ACHN (cell line): ENCODE measurements around the gene WDFY3.
"Not testable (repeated sequence)": the region's sequence is repeated elsewhere in the genome, so short reads cannot be mapped to it uniquely, and the experiment has no call there.

Source experiments
- DNase-seq: peaks from one replicate; pipeline ENCODE4 v3.0.0-alpha.2; 2015
- in situ Hi-C: cut with HindIII; loops from 2 replicates; pipeline ENCODE4 v1.10.0; 2017; ENCODE audit warnings: low sequenced_read_pairs, low pct_ligation_motif_present, low pct_unique_long_range_greater_than_20kb

Gene WDFY3

GRCh38 chr4:84673475-84674240 is 292.8 kb downstream of the WDFY3 start:
- peak; percentile 75 for DNase-seq
- in situ Hi-C loops, result no loop called here

DNA sequence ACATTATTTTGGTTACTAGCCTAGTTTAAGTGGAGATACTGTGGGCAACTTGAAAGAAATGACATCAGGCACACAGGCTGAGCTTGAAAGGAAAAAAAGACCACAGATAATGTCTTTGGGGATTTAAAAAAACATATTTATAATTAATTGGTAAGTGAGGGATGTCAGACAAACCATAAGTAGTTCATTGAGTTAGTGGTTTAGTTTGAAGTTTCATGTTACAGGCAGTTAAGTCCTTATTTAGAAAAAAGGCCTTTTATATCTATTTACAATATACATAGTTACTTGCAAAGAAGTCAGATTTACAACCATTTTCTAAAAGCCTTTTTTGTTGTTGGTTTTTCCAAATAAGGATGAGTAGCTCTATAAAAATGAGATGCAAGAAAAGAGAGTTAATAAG is 294.3 kb downstream of the WDFY3 start:
- DNase-seq, result no peak

DNA sequence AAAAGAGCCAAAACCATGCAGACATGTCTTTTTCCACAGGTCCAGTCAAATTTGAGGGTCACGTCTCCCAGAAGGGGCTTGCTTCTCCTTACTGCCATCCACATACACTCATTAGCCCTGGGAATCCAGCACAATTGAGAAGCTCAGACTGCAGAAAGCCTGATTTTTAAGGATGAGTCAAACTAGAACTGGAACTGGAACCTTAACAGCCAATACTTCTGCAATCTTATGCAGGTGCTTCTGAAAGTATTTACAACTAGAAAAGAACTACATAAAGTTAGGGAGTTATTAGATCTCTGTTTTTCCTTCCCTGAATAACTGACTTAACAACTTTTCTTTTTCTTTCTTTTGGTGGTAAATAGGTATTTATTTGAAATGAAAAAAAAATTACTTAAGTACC is 297.3 kb downstream of the WDFY3 start:
- DNase-seq, result no peak
- in situ Hi-C loops, result no loop called here

More for the DNA sequence above, 294.3 kb downstream of the WDFY3 start:
- in situ Hi-C loops, result no loop called here

DNA sequence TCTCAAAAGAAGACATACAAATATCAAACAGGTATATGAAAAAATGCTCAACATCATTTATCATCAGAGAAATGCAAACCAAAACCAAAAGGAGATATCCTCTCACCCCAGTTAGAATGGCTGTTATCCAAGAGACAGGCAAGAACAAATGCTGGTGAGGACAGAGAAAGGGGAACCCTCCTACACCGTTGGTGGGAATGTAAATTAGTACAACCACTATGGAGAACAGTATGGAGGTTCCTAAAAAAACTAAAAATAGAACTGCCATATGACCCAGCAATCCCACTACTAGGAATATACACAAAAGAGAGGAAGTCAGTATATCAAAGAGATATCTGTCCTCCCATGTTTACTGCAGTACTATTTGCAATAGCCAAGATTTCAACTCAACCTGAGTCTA is 300.1 kb downstream of the WDFY3 start:
- DNase-seq, result no peak
- in situ Hi-C loops, result no loop called here

DNA sequence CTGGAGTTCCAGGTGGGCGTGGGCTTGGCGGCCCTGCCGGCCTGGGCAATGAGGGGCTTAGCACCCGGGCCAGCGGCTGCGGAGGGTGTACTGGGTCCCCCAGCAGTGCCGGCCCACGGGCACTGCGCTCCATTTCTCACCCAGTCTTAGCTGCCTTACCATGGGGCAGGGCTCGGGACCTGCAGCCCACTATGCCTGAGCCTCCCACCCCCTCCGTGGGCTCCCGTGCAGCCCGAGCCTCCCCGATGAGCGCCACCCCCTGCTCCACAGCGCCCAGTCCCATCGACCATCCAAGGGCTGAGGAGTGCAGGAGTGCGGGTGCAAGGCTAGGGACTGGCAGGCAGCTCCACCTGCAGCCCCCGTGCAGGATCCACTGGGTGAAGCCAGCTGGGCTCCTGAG is 301.7 kb downstream of the WDFY3 start:
- in situ Hi-C loops, DNase-seq: not testable (repeated sequence)

- in situ Hi-C loops, result no loop called here
- no peak for DNase-seq
Measured at GRCh38 chr4:84661191-84661939, 305.1 kb downstream of the WDFY3 start.

DNA sequence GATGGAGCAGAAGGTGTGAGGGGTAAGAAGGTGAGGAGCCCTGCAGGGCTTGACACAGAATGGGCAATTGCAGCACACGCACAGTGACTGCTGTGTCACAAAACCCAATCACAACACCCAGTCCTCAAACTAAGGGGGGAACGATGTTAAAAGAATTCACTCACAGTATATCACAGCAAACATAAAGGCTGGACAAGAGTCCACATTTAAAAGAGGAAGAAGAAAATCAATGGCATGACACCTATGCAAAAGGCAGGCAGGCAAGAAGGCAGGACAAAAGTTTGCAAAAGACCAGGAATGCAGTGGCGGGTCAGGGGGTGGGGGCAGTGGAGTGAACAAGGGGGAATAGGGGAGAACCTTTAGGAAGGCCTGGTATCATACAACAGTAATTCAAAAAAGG is 305.9 kb downstream of the WDFY3 start:
- in situ Hi-C loops, result no loop called here
- no peak for DNase-seq

- in situ Hi-C loops, result no loop called here
- DNase-seq, result no peak
Measured at GRCh38 chr4:84652478-84652877, 314.0 kb downstream of the WDFY3 start.

DNA sequence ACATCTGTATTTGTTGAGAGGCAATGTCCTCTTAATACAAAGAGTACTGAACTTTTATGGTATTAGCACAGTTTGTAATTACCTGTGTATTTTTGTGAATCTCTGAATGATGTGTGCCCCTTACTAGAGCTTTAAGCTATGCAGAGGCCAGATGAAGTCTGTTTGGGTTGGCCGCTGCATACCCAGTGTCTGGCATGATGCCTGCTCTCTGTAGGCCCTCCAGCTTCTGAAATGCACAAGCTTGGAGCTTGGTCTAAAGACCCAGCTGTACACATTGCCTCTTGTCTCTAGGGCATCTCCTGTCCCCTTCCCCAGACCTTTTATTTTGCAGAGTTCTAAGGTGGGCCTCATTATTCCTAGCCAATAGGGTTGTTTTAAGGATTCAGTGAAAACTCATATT is 315.0 kb downstream of the WDFY3 start:
- in situ Hi-C loops, result no loop called here
- DNase-seq, result no peak

DNA sequence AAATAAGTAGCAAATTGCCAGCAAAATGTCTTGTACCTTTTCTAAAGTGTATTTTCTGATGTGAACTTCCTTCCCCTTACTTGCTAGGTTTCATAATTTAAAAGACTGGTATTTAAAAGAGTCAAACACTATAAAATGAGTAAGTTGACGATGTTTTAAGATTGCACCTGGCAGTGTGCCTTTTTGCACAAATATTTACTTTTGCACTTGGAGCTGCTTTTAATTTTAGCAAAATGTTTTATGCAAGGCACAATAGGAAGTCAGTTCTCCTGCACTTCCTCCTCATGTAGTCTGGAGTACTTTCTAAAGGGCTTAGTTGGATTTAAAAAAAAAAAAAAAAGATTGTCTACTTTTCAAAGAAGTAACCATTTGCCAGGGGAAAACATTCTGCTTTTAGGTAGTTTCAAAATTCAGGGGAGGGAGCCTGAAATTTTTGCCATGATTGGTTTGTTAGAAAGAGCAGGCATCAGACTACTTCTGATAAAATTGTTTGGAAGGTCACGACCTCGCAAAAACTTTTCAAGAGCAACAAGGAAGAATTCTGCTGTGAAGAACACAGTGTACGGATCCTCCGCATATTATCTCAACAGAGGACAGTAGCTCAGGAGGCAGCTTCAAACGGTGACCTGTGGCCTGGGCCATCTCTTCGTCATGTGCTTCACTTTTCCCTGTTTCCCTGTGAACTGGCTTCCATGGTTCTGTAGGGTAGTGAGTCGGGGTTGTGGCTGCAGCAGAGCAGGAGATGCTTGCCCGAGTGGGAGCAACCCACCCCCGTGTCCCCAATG is 317.4 kb downstream of the WDFY3 start:
- in situ Hi-C loops, result no loop called here
- DNase-seq, result no peak

GRCh38 chr4:84648178-84648577 is 318.3 kb downstream of the WDFY3 start:
- DNase-seq, result no peak
- in situ Hi-C loops, result no loop called here

DNA sequence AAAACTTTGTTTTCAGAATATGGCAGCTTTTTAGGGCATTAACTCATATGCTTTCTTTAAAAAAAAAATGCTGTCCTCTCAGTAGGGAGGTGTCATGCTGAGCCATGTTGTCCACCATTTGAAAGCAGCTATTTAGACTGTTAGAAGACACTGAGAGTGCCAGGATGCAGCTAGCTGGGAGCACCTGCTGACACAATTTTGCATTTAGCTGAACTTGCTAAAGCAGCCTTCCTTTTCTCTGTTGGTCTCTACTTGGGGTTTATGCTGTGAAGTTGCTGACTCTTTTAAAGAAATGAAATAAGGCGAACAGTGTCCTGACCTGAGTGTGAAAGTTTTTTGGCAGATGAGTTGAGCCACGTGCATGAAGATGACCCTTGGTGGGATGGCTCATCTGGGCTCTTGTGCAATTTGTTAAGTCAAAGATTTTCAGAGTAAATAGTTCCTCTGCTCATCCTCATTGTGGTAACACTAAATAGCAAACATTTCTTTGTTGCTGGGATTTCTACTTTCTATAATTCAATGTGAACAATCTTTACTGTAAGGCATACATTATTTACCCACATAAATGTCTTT is 319.1 kb downstream of the WDFY3 start:
- no peak for DNase-seq
- in situ Hi-C loops, result no loop called here

- no peak for DNase-seq
- in situ Hi-C loops, result no loop called here
Measured at GRCh38 chr4:84644087-84644486, 322.4 kb downstream of the WDFY3 start.

GRCh38 chr4:84639145-84639544 is 327.3 kb downstream of the WDFY3 start:
- in situ Hi-C loops, result no loop called here
- no peak for DNase-seq

- DNase-seq, result no peak
- in situ Hi-C loops, result no loop called here
Measured at GRCh38 chr4:84638092-84638491, 328.4 kb downstream of the WDFY3 start.

- in situ Hi-C loops, result no loop called here
- no peak for DNase-seq
Measured at GRCh38 chr4:84634961-84635360, 331.5 kb downstream of the WDFY3 start.

GRCh38 chr4:84632092-84632491 is 334.4 kb downstream of the WDFY3 start:
- no peak for DNase-seq
- in situ Hi-C loops, result no loop called here

- no peak for DNase-seq
- in situ Hi-C loops, result no loop called here
Measured at GRCh38 chr4:84631573-84631972, 334.9 kb downstream of the WDFY3 start.

DNA sequence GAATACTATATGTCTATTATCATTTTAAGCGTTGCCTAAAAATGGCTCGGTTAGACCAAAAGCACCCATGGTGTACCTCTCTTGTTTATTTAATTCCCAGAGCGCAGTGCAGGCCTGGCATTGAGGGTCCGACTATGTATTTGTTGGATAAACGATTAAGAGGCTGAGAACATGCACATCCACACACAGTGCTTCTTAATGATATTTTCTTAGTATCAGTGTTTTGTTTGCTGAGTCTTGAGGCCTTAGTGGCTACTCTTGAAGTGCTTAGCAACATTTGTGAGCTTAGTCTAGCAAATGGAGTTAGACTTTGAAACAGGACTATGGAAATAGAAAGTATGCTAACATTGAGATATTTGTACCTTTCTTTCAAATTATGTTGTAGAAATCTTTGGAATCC is 339.8 kb downstream of the WDFY3 start:
- no peak for DNase-seq
- in situ Hi-C loops, result no loop called here
